Sigmoid colon (tissue), 4 donors: ENCODE measurements around the gene SCUBE3.

ENCODE experiments used
- POLR2A ChIP-seq, 2 donors: fragments of 450-650 bp; IDR thresholded peaks; one replicate each; pipeline ENCODE4 v1.6.1; 2016; ENCODE audit warnings: antibody characterized with exemption in 2 of 2, mild to moderate bottlenecking in 2 of 2, moderate library complexity in 2 of 2
- POLR2AphosphoS5 ChIP-seq, 4 donors: sonication (generic); formaldehyde crosslinking; IDR thresholded peaks; one replicate each; pipeline ENCODE4 v1.6.1; 2017; ENCODE audit warnings: antibody characterized with exemption in 4 of 4
- TF ChIP-seq, protein P1 (sequence below), 4 experiments: fragments of 450-650 bp in 3 of 4; fragments of 200-600 bp in 1 of 4; IDR thresholded peaks; one replicate each; pipeline ENCODE4 v1.5.1; 2016 to 2019; ENCODE audit warnings: antibody characterized with exemption in 4 of 4, mild to moderate bottlenecking in 3 of 4, moderate library complexity in 2 of 4

DNA sequence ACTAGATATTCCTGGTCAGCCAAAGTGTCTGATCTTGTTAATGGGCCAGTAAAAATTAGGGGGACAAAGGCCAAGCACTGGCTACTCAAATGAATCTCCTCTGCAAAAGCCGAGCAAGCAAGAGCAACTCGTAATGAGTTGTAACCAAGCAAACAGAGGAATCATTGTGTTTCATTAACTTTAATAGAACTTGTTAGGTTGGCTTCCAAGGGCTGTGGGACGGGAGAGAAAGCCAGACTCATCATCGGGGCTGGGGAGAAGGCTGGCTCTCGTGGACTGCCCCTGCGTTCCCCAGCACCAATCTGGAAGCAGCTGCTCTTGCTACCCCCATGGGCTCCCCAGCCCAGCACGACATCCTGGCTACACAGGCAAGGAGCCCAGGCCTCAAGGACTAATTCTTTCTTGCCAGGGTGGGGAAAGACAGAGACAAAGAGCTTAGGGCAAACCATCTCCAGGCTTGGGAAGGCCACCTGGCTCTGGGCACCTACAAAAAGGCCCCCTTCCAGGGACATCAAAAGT is 10.5 kb upstream of the SCUBE3 start:
- TF ChIP-seq, protein P1, sequence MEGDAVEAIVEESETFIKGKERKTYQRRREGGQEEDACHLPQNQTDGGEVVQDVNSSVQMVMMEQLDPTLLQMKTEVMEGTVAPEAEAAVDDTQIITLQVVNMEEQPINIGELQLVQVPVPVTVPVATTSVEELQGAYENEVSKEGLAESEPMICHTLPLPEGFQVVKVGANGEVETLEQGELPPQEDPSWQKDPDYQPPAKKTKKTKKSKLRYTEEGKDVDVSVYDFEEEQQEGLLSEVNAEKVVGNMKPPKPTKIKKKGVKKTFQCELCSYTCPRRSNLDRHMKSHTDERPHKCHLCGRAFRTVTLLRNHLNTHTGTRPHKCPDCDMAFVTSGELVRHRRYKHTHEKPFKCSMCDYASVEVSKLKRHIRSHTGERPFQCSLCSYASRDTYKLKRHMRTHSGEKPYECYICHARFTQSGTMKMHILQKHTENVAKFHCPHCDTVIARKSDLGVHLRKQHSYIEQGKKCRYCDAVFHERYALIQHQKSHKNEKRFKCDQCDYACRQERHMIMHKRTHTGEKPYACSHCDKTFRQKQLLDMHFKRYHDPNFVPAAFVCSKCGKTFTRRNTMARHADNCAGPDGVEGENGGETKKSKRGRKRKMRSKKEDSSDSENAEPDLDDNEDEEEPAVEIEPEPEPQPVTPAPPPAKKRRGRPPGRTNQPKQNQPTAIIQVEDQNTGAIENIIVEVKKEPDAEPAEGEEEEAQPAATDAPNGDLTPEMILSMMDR (IDR thresholded peaks at IDR 0.05), result no peak
- TF ChIP-seq POLR2AphosphoS5 (IDR thresholded peaks at IDR 0.05) (no peak), POLR2A (IDR thresholded peaks at IDR 0.05) (no peak)
